ENCODE results near the gene SCN1A. TPM values are rescaled to one million over a fixed set of nuclear protein-coding genes. Genes with fewer than 3 reads are reported as not detected.
"Not testable (repeated sequence)": the region's sequence is repeated elsewhere in the genome, so short reads cannot be mapped to it uniquely, and the experiment has no call there.

The SCN1A gene
- total RNA-seq, 4 donors from 2014 or later: not detected

- H3K4me3 ChIP-seq: no peak overlapping the region
- intact Hi-C loops (cut with DNase I; ENCODE audit: low total_unique reads): no loop called here
- ATAC-seq (no peak), DNase-seq (no peak)
- H3K27me3 ChIP-seq: no peaks in the 10 kb centered on the region
- H3K27ac ChIP-seq: no peak overlapping the region
- TF ChIP-seq CTCF (IDR thresholded peaks at IDR 0.05 in 4 of 5, conservative IDR thresholded peaks at IDR 0.05 in 1 of 5) (no peak), POLR2A (IDR thresholded peaks at IDR 0.05) (no peak)
- no peaks in the 10 kb centered on the region for H3K4me1 ChIP-seq
- in situ Hi-C loops (cut with MboI; ENCODE audit: low sequenced_read_pairs in 4 of 4): no loop called here
- no peaks in the 10 kb centered on the region for H3K9me3 ChIP-seq
- no peaks in the 10 kb centered on the region for H3K36me3 ChIP-seq
Observed at GRCh38 chr2:166115589-166115988, 12.2 kb downstream of the SCN1A start.

GRCh38 chr2:166112193-166112605 lies 15.6 kb downstream of the SCN1A start:
- ATAC-seq: no peak
- in situ Hi-C loops (cut with MboI; ENCODE audit: low sequenced_read_pairs in 4 of 4): no loop called here

GRCh38 chr2:166106431-166107015 lies 21.3 kb downstream of the SCN1A start:
- no peak for DNase-seq
- no peak for ATAC-seq

More at GRCh38 chr2:166112193-166112605, 15.6 kb downstream of the SCN1A start:
- Histone ChIP-seq H3K4me3 (no peak overlapping the region), H3K4me1 (no peaks in the 10 kb centered on the region), H3K9me3 (no peaks in the 10 kb centered on the region), H3K27ac (no peak overlapping the region), H3K27me3 (no peaks in the 10 kb centered on the region), H3K36me3 (no peaks in the 10 kb centered on the region)
- TF ChIP-seq POLR2A (IDR thresholded peaks at IDR 0.05): no peak
- no peak for TF ChIP-seq CTCF (IDR thresholded peaks at IDR 0.05 in 4 of 5, conservative IDR thresholded peaks at IDR 0.05 in 1 of 5)
- intact Hi-C loops (cut with DNase I; ENCODE audit: low total_unique reads): no loop called here
- no peak for DNase-seq

GRCh38 chr2:166104773-166105172 lies 23.0 kb downstream of the SCN1A start:
- no peaks in the 10 kb centered on the region for H3K36me3 ChIP-seq
- no peaks in the 10 kb centered on the region for H3K9me3 ChIP-seq
- H3K4me3 ChIP-seq: no peak overlapping the region
- intact Hi-C loops (cut with DNase I; ENCODE audit: low total_unique reads) (no loop called here), in situ Hi-C loops (cut with MboI; ENCODE audit: low sequenced_read_pairs in 4 of 4) (no loop called here)
- no peaks in the 10 kb centered on the region for H3K4me1 ChIP-seq
- TF ChIP-seq POLR2A (IDR thresholded peaks at IDR 0.05): no peak
- ATAC-seq (no peak), DNase-seq (no peak)
- H3K27me3 ChIP-seq: no peaks in the 10 kb centered on the region
- H3K27ac ChIP-seq: no peak overlapping the region

More at GRCh38 chr2:166106431-166107015, 21.3 kb downstream of the SCN1A start:
- H3K4me3 ChIP-seq: no peak overlapping the region
- H3K36me3 ChIP-seq: no peaks in the 10 kb centered on the region
- H3K9me3 ChIP-seq: no peaks in the 10 kb centered on the region
- H3K4me1 ChIP-seq: no peaks in the 10 kb centered on the region
- H3K27ac ChIP-seq: no peak overlapping the region
- TF ChIP-seq POLR2A (IDR thresholded peaks at IDR 0.05): no peak
- TF ChIP-seq CTCF (IDR thresholded peaks at IDR 0.05 in 4 of 5, conservative IDR thresholded peaks at IDR 0.05 in 1 of 5): no peak
- in situ Hi-C loops (cut with MboI; ENCODE audit: low sequenced_read_pairs in 4 of 4): no loop called here
- intact Hi-C loops (cut with DNase I; ENCODE audit: low total_unique reads): no loop called here
- H3K27me3 ChIP-seq: no peaks in the 10 kb centered on the region

- ATAC-seq: no peak
- Histone ChIP-seq H3K36me3 (no peaks in the 10 kb centered on the region), H3K4me1 (no peaks in the 10 kb centered on the region), H3K27ac (no peak overlapping the region), H3K4me3 (no peak overlapping the region), H3K9me3 (no peaks in the 10 kb centered on the region), H3K27me3 (no peaks in the 10 kb centered on the region)
- TF ChIP-seq CTCF (IDR thresholded peaks at IDR 0.05 in 4 of 5, conservative IDR thresholded peaks at IDR 0.05 in 1 of 5): no peak
- no peak for TF ChIP-seq POLR2A (IDR thresholded peaks at IDR 0.05)
- intact Hi-C loops (cut with DNase I; ENCODE audit: low total_unique reads) (no loop called here), in situ Hi-C loops (cut with MboI; ENCODE audit: low sequenced_read_pairs in 4 of 4) (no loop called here)
- DNase-seq: no peak
Observed at GRCh38 chr2:166104084-166104483, 23.7 kb downstream of the SCN1A start.

- DNase-seq; in situ Hi-C loops (cut with MboI; ENCODE audit: low sequenced_read_pairs in 4 of 4); H3K27me3 ChIP-seq; H3K36me3 ChIP-seq; intact Hi-C loops (cut with DNase I; ENCODE audit: low total_unique reads); H3K9me3 ChIP-seq; H3K4me1 ChIP-seq; ATAC-seq; H3K4me3 ChIP-seq; H3K27ac ChIP-seq: not testable (repeated sequence)
Observed at GRCh38 chr2:166103277-166103676, 24.5 kb downstream of the SCN1A start.

All from gastrocnemius medialis (tissue), 4 donors.